H1 (cell line): ENCODE measurements around the gene CASD1.

Experiments used
- CTCF ChIP-seq, 3 experiments: IDR thresholded peaks; 1 replicate in 2 of 3; 2 replicates in 1 of 3; pipeline versions ENCODE4 v1.5.1 to v1.6.1; 2011; ENCODE audit warnings: low read length in 3 of 3, mild to moderate bottlenecking in 3 of 3, inconsistent platforms in 2 of 3, low read depth in 1 of 3, moderate library complexity in 1 of 3; ENCODE audit not compliant: insufficient read depth in 1 of 3; ENCODE audit errors: control extremely low read depth in 1 of 3
- EZH2 ChIP-seq: fragments of 200-600 bp; sonication (generic); IDR thresholded peaks from 2 replicates; pipeline ENCODE4 v1.7.1; 2012; ENCODE audit warnings: low read depth, mild to moderate bottlenecking, moderate library complexity, low read length, inconsistent platforms; ENCODE audit not compliant: severe bottlenecking
- POLR2A ChIP-seq, 2 experiments: IDR thresholded peaks; 1 replicate in 1 of 2; 2 replicates in 1 of 2; pipeline ENCODE4 v1.6.1; 2011; ENCODE audit warnings: low read depth in 2 of 2, low read length in 2 of 2, mild to moderate bottlenecking in 2 of 2; ENCODE audit errors: control extremely low read depth in 1 of 2
- POLR2AphosphoS5 ChIP-seq: IDR thresholded peaks from 2 replicates; pipeline ENCODE4 v1.6.1; 2011; ENCODE audit warnings: low read depth, low read length
- USF2 ChIP-seq: IDR thresholded peaks from 2 replicates; pipeline ENCODE4 v1.6.1; 2011; ENCODE audit warnings: low read length, improper control_type of control experiment

- TF ChIP-seq CTCF (IDR thresholded peaks at IDR 0.05; ENCODE audit: control extremely low read depth in 1 of 3, insufficient read depth in 1 of 3, low read depth in 1 of 3, low read length in 3 of 3) (no peak), EZH2 (no peak), USF2 (no peak), POLR2A (IDR thresholded peaks at IDR 0.05; ENCODE audit: control extremely low read depth in 1 of 2, low read depth in 2 of 2, low read length in 2 of 2) (no peak), POLR2AphosphoS5 (no peak)
Measured at GRCh38 chr7:94513565-94513860, 3.9 kb downstream of the CASD1 start.
